ENCODE results near the gene PRORP. TPM values are rescaled to one million over a fixed set of nuclear protein-coding genes. Genes with fewer than 3 reads are reported as not detected.
"Not testable (repeated sequence)": the region's sequence is repeated elsewhere in the genome, so short reads cannot be mapped to it uniquely, and the experiment has no call there.

Gene PRORP
- total RNA-seq, 2 donors from 2014 or later: 33.0 to 36.0 TPM

- no peak for ATAC-seq (replicated peaks in 1 of 2)
- peaks cover 26% of the 10 kb centered on the region for H3K4me1 Mint-ChIP-seq (ENCODE audit: low read depth)
- H3K36me3 Mint-ChIP-seq (ENCODE audit: insufficient read depth in 2 of 2): peaks cover 2 to 7% of the 10 kb centered on the region in 2 donors
- H3K27me3 Mint-ChIP-seq (ENCODE audit: low read depth): no peaks in the 10 kb centered on the region
- no peak overlapping the region for H3K4me3 Mint-ChIP-seq
- no peaks in the 10 kb centered on the region for H3K9me3 Mint-ChIP-seq
- H3K27ac Mint-ChIP-seq: no peak overlapping the region
- no peak for DNase-seq
Measured at GRCh38 chr14:35147186-35147585, 24.8 kb downstream of the PRORP start.

- DNase-seq: no peak
- peaks cover 26% of the 10 kb centered on the region for H3K4me1 Mint-ChIP-seq (ENCODE audit: low read depth)
- no peaks in the 10 kb centered on the region for H3K27me3 Mint-ChIP-seq (ENCODE audit: low read depth)
- no peak overlapping the region for H3K4me3 Mint-ChIP-seq
- no peak overlapping the region for H3K27ac Mint-ChIP-seq
- peaks cover 2 to 7% of the 10 kb centered on the region in 2 donors for H3K36me3 Mint-ChIP-seq (ENCODE audit: insufficient read depth in 2 of 2)
- no peaks in the 10 kb centered on the region for H3K9me3 Mint-ChIP-seq
- ATAC-seq (replicated peaks in 1 of 2): no peak
Measured at GRCh38 chr14:35147711-35148110, 25.4 kb downstream of the PRORP start.

- Mint-ChIP-seq H3K36me3 (ENCODE audit: insufficient read depth in 2 of 2) (peaks cover 2 to 7% of the 10 kb centered on the region in 2 donors), H3K9me3 (no peaks in the 10 kb centered on the region), H3K27me3 (ENCODE audit: low read depth) (no peaks in the 10 kb centered on the region)
Measured at GRCh38 chr14:35149239-35149638, 26.9 kb downstream of the PRORP start.

GRCh38 chr14:35152531-35152930 lies 30.2 kb downstream of the PRORP start:
- not testable (repeated sequence) for H3K27ac Mint-ChIP-seq; H3K4me3 Mint-ChIP-seq; H3K27me3 Mint-ChIP-seq (ENCODE audit: low read depth); DNase-seq; H3K9me3 Mint-ChIP-seq; H3K36me3 Mint-ChIP-seq (ENCODE audit: insufficient read depth in 2 of 2); ATAC-seq (replicated peaks in 1 of 2)
- peaks cover 33% of the 10 kb centered on the region for H3K4me1 Mint-ChIP-seq (ENCODE audit: low read depth)

More at GRCh38 chr14:35149239-35149638, 26.9 kb downstream of the PRORP start:
- no peak for ATAC-seq (replicated peaks in 1 of 2)
- no peak for DNase-seq
- Mint-ChIP-seq H3K27ac (no peak overlapping the region), H3K4me3 (no peak overlapping the region), H3K4me1 (ENCODE audit: low read depth) (peaks cover 26% of the 10 kb centered on the region)

- Mint-ChIP-seq H3K4me1 (ENCODE audit: low read depth) (peaks cover 36% of the 10 kb centered on the region), H3K4me3 (no peak overlapping the region), H3K9me3 (no peaks in the 10 kb centered on the region), H3K36me3 (ENCODE audit: insufficient read depth in 2 of 2) (peaks cover 3 to 12% of the 10 kb centered on the region in 2 donors), H3K27me3 (ENCODE audit: low read depth) (no peaks in the 10 kb centered on the region), H3K27ac (no peak overlapping the region)
- no peak for ATAC-seq (replicated peaks in 1 of 2)
- DNase-seq: no peak
Measured at GRCh38 chr14:35154016-35154415, 31.7 kb downstream of the PRORP start.

GRCh38 chr14:35155962-35156361 lies 33.6 kb downstream of the PRORP start:
- ATAC-seq (replicated peaks in 1 of 2) (no peak), DNase-seq (no peak)

GRCh38 chr14:35158491-35158890 lies 36.1 kb downstream of the PRORP start:
- ATAC-seq (replicated peaks in 1 of 2): no peak
- Mint-ChIP-seq H3K27me3 (ENCODE audit: low read depth) (no peaks in the 10 kb centered on the region), H3K27ac (peak overlapping the region; percentile 20), H3K36me3 (ENCODE audit: insufficient read depth in 2 of 2) (peaks cover 6 to 18% of the 10 kb centered on the region in 2 donors), H3K4me1 (ENCODE audit: low read depth) (peaks cover 58% of the 10 kb centered on the region), H3K4me3 (no peak overlapping the region), H3K9me3 (no peaks in the 10 kb centered on the region)
- no peak for DNase-seq

More at GRCh38 chr14:35155962-35156361, 33.6 kb downstream of the PRORP start:
- Mint-ChIP-seq H3K36me3 (ENCODE audit: insufficient read depth in 2 of 2) (peaks cover 6 to 23% of the 10 kb centered on the region in 2 donors), H3K9me3 (no peaks in the 10 kb centered on the region), H3K27me3 (ENCODE audit: low read depth) (no peaks in the 10 kb centered on the region), H3K4me3 (peak overlapping the region in 1 of 2 donors; percentile 19), H3K4me1 (ENCODE audit: low read depth) (peaks cover 42% of the 10 kb centered on the region), H3K27ac (peak overlapping the region; percentile 18)

- no peaks in the 10 kb centered on the region for H3K9me3 Mint-ChIP-seq
- no peak overlapping the region for H3K4me3 Mint-ChIP-seq
- peaks cover 6 to 18% of the 10 kb centered on the region in 2 donors for H3K36me3 Mint-ChIP-seq (ENCODE audit: insufficient read depth in 2 of 2)
- H3K27ac Mint-ChIP-seq: peak overlapping the region; percentile 25
- DNase-seq: no peak
- no peaks in the 10 kb centered on the region for H3K27me3 Mint-ChIP-seq (ENCODE audit: low read depth)
- no peak for ATAC-seq (replicated peaks in 1 of 2)
- H3K4me1 Mint-ChIP-seq (ENCODE audit: low read depth): peaks cover 56% of the 10 kb centered on the region
Measured at GRCh38 chr14:35158951-35159653, 36.8 kb downstream of the PRORP start.

GRCh38 chr14:35159742-35160409 lies 37.5 kb downstream of the PRORP start:
- Mint-ChIP-seq H3K9me3 (no peaks in the 10 kb centered on the region), H3K36me3 (ENCODE audit: insufficient read depth in 2 of 2) (peaks cover 6 to 18% of the 10 kb centered on the region in 2 donors), H3K27me3 (ENCODE audit: low read depth) (no peaks in the 10 kb centered on the region), H3K27ac (peak overlapping the region; percentile 25), H3K4me3 (peak overlapping the region; percentile 49 to 57), H3K4me1 (ENCODE audit: low read depth) (peaks cover 50% of the 10 kb centered on the region)
- peak; percentile 79 to 91 for ATAC-seq (replicated peaks in 1 of 2)
- no peak for DNase-seq

- H3K4me3 Mint-ChIP-seq: peak overlapping the region; percentile 2 to 81
- peaks cover 6 to 18% of the 10 kb centered on the region in 2 donors for H3K36me3 Mint-ChIP-seq (ENCODE audit: insufficient read depth in 2 of 2)
- H3K9me3 Mint-ChIP-seq: no peaks in the 10 kb centered on the region
- ATAC-seq (replicated peaks in 1 of 2): peak; percentile 69 to 72
- H3K27ac Mint-ChIP-seq: peak overlapping the region; percentile 25
- H3K4me1 Mint-ChIP-seq (ENCODE audit: low read depth): peaks cover 43% of the 10 kb centered on the region
- DNase-seq: peak; percentile 24 to 36
- H3K27me3 Mint-ChIP-seq (ENCODE audit: low read depth): no peaks in the 10 kb centered on the region
Measured at GRCh38 chr14:35161231-35161630, 38.9 kb downstream of the PRORP start.

GRCh38 chr14:35163384-35163783 lies 41.0 kb downstream of the PRORP start:
- H3K36me3 Mint-ChIP-seq (ENCODE audit: insufficient read depth in 2 of 2): peaks cover 6 to 15% of the 10 kb centered on the region in 2 donors
- DNase-seq: no peak
- no peak overlapping the region for H3K27ac Mint-ChIP-seq
- no peak overlapping the region for H3K4me3 Mint-ChIP-seq
- no peak for ATAC-seq (replicated peaks in 1 of 2)
- no peaks in the 10 kb centered on the region for H3K9me3 Mint-ChIP-seq
- H3K4me1 Mint-ChIP-seq (ENCODE audit: low read depth): peaks cover 39% of the 10 kb centered on the region
- no peaks in the 10 kb centered on the region for H3K27me3 Mint-ChIP-seq (ENCODE audit: low read depth)

GRCh38 chr14:35164849-35165248 lies 42.5 kb downstream of the PRORP start:
- peak overlapping the region; percentile 37 for H3K27ac Mint-ChIP-seq
- H3K9me3 Mint-ChIP-seq: peaks cover 4% of the 10 kb centered on the region in 2 donors
- H3K4me1 Mint-ChIP-seq (ENCODE audit: low read depth): peaks cover 28% of the 10 kb centered on the region
- ATAC-seq (replicated peaks in 1 of 2): no peak
- H3K36me3 Mint-ChIP-seq (ENCODE audit: insufficient read depth in 2 of 2): peaks cover 5 to 10% of the 10 kb centered on the region in 2 donors
- DNase-seq: no peak
- no peaks in the 10 kb centered on the region for H3K27me3 Mint-ChIP-seq (ENCODE audit: low read depth)
- no peak overlapping the region for H3K4me3 Mint-ChIP-seq

GRCh38 chr14:35167496-35167895 lies 45.1 kb downstream of the PRORP start:
- peaks cover 1% of the 10 kb centered on the region for H3K4me1 Mint-ChIP-seq (ENCODE audit: low read depth)
- no peak for ATAC-seq (replicated peaks in 1 of 2)
- no peak for DNase-seq

More at GRCh38 chr14:35167496-35167895, 45.1 kb downstream of the PRORP start:
- H3K36me3 Mint-ChIP-seq (ENCODE audit: insufficient read depth in 2 of 2): peaks cover 9 to 14% of the 10 kb centered on the region in 2 donors
- H3K27me3 Mint-ChIP-seq (ENCODE audit: low read depth): no peaks in the 10 kb centered on the region
- no peak overlapping the region for H3K4me3 Mint-ChIP-seq
- peaks cover 4 to 5% of the 10 kb centered on the region in 2 donors for H3K9me3 Mint-ChIP-seq
- no peak overlapping the region for H3K27ac Mint-ChIP-seq
